PC-9 (cell line): ENCODE data around the gene FIGN. TPM values are rescaled to one million over a fixed set of nuclear protein-coding genes. Genes with fewer than 3 reads are reported as not detected.
A peak's percentile ranks its signal among the peaks of the same experiment; 100 is the strongest.

ENCODE experiments used
- BruUV-seq: library from RNA; stranded (reverse); fragments of 400-500 nt; replicated peaks from 2 replicates; lab custom pipeline; 2021; lab: Mats Ljungman, UMichigan
- CTCF ChIA-PET: fragments of 300-600 bp; sonication (Branson Sonifier 250); formaldehyde crosslinking; loops from one replicate; lab custom pipeline; 2022; ENCODE audit warnings: antibody characterized with exemption; lab: Charles Lee
- POLR2A ChIA-PET: fragments of 300-600 bp; sonication (Branson Sonifier 250); formaldehyde crosslinking; loops from one replicate; lab custom pipeline; 2022; ENCODE audit warnings: antibody characterized with exemption; ENCODE audit not compliant: unreplicated experiment; lab: Charles Lee
- DNase-seq, 2 experiments: peaks; one replicate each; pipeline versions ENCODE4 v3.0.0 to v3.0.0-alpha.2; 2015 to 2022; ENCODE audit warnings: mixed read lengths in 1 of 2
- H2AFZ ChIP-seq: fragments of 200-600 bp; sonication (generic); 2 replicates; pipeline ENCODE4 v1.8.1; 2017; ENCODE audit warnings: antibody characterized with exemption
- H3F3A ChIP-seq: fragments of 200-600 bp; sonication (generic); 2 replicates; pipeline ENCODE4 v1.8.1; 2017; ENCODE audit warnings: antibody characterized with exemption, mild to moderate bottlenecking, low read depth; ENCODE audit not compliant: insufficient read depth
- H3K27ac ChIP-seq: fragments of 200-600 bp; sonication (generic); 2 replicates; pipeline ENCODE4 v1.6.1; 2016; ENCODE audit warnings: mixed run types
- H3K27me3 ChIP-seq: fragments of 200-600 bp; sonication (generic); 2 replicates; pipeline ENCODE4 v1.6.1; 2016; ENCODE audit warnings: low read depth, mixed run types; ENCODE audit not compliant: insufficient read depth
- H3K36me3 ChIP-seq: fragments of 200-600 bp; sonication (generic); 2 replicates; pipeline ENCODE4 v1.6.1; 2016; ENCODE audit warnings: low read depth, mixed run types
- H3K4me1 ChIP-seq: fragments of 200-600 bp; sonication (generic); replicated peaks from 2 replicates; pipeline ENCODE4 v1.6.1; 2016; ENCODE audit warnings: mixed run types; ENCODE audit not compliant: insufficient read depth
- H3K4me2 ChIP-seq: fragments of 200-600 bp; sonication (generic); 2 replicates; pipeline ENCODE4 v1.6.1; 2017; ENCODE audit warnings: mixed run types
- H3K4me3 ChIP-seq: fragments of 200-600 bp; sonication (generic); 2 replicates; pipeline ENCODE4 v1.6.1; 2016; ENCODE audit warnings: mixed run types
- H3K79me2 ChIP-seq: fragments of 200-600 bp; sonication (generic); 2 replicates; pipeline ENCODE4 v1.6.1; 2017; ENCODE audit warnings: low read depth, mixed run types
- H3K9me2 ChIP-seq: fragments of 200-600 bp; sonication (generic); 2 replicates; pipeline ENCODE4 v1.8.1; 2017; ENCODE audit warnings: mild to moderate bottlenecking; ENCODE audit not compliant: insufficient read depth
- H3K9me3 ChIP-seq: fragments of 200-600 bp; sonication (generic); 2 replicates; pipeline ENCODE4 v1.8.1; 2016; ENCODE audit warnings: low read depth; ENCODE audit not compliant: insufficient read depth
- H4K20me1 ChIP-seq: fragments of 200-600 bp; sonication (generic); 2 replicates; pipeline ENCODE4 v1.8.1; 2017; ENCODE audit not compliant: insufficient read depth
- CTCF ChIP-seq: fragments of 200-600 bp; sonication (generic); conservative IDR thresholded peaks from 2 replicates; pipeline ENCODE4 v1.6.1; 2017; ENCODE audit warnings: mixed run types, antibody characterized with exemption, mild to moderate bottlenecking, moderate library complexity
- EZH2 ChIP-seq: fragments of 200-600 bp; sonication (generic); IDR thresholded peaks from 2 replicates; pipeline ENCODE4 v1.8.0; 2017; ENCODE audit warnings: antibody characterized with exemption, low read depth
- intact Hi-C: fragments of 100-400 bp; cut with micrococcal nuclease; formaldehyde crosslinking; loops from one replicate; pipeline ENCODE4 v1.10.0; 2022; ENCODE audit not compliant: unreplicated experiment
- total RNA-seq: library from RNA; stranded (reverse); gene quantifications from 2 replicates; pipeline ENCODE4 v1.2.3, GENCODE V29; 2021

FIGN gene
- total RNA-seq, 1 experiment from 2014 or later: 7.4 TPM

DNA sequence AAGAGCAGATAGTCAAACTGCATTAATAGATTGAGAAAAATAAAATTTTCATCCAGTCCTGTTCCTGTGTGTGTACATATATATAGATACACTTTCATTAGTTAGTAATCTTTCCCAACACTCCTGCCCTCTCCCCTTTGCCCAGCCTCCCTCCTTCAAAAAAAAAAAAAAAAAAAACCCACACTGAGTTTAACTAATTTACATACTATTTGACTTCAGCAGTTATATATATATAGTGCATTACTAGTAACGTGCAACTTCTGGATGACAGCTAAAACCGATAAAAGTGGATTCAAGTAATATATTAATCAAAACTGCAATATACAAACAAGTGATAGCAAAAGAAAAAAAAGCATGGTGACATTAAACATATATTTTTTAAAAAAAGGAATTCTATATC, 1.4 kb downstream of the FIGN start:
- Histone ChIP-seq H4K20me1 (no peaks in the 10 kb centered on the region), H3K79me2 (0 out of 2 replicates have a peak, but pooled peaks cover 5% of the 10 kb centered on the region), H3K9me2 (no peaks in the 10 kb centered on the region), H3K4me3 (peak overlapping the region; percentile 91; the same call in 1 of the 2 replicates), H3K27me3 (no peaks in the 10 kb centered on the region), H3K4me2 (peak overlapping the region; percentile 92), H3K36me3 (no peaks in the 10 kb centered on the region), H3K9me3 (no peaks in the 10 kb centered on the region), H3F3A (no peaks in the 10 kb centered on the region), H2AFZ (no peak overlapping the region), H3K27ac (no peak overlapping the region), H3K4me1 (no peaks in the 10 kb centered on the region)
- BruUV-seq: no TSS peak
- intact Hi-C loops: loop anchor here (10.0 kb wide), 1 partner anchor 690 kb away; no protein-coding TSS in a partner anchor
- POLR2A ChIA-PET: interaction anchor here (0.7 kb wide), 1 partner anchor 41 kb away, joined by 6 read pairs; no protein-coding TSS in a partner anchor
- TF ChIP-seq EZH2: no peak
- TF ChIP-seq CTCF: no peak
- CTCF ChIA-PET: interaction anchor here (1.1 kb wide), 1 partner anchor 385 kb away, joined by 3 read pairs; no protein-coding TSS in a partner anchor
- no peak for DNase-seq

GRCh38 chr2:163733956-163734355, 1.9 kb downstream of the FIGN start:
- no peaks in the 10 kb centered on the region for H3K27me3 ChIP-seq
- no peak overlapping the region for H3K27ac ChIP-seq
- H3K4me3 ChIP-seq: no peak overlapping the region
- ChIA-PET CTCF (interaction anchor here (0.7 to 1.1 kb wide), 2 partner anchors 22 to 385 kb away, joined by 3 read pairs; no protein-coding TSS in a partner anchor), POLR2A (no interaction called here)
- 0 out of 2 replicates have a peak, but pooled peaks cover 5% of the 10 kb centered on the region for H3K79me2 ChIP-seq
- intact Hi-C loops: loop anchor here (10.0 kb wide), 1 partner anchor 691 kb away; no protein-coding TSS in a partner anchor
- no peak overlapping the region for H2AFZ ChIP-seq
- H3K9me2 ChIP-seq: no peaks in the 10 kb centered on the region
- no peak for DNase-seq
- BruUV-seq: no TSS peak
- no peaks in the 10 kb centered on the region for H3F3A ChIP-seq
- H4K20me1 ChIP-seq: no peaks in the 10 kb centered on the region
- no peaks in the 10 kb centered on the region for H3K4me1 ChIP-seq
- H3K36me3 ChIP-seq: no peaks in the 10 kb centered on the region
- no peak for TF ChIP-seq CTCF
- peak overlapping the region; percentile 92 for H3K4me2 ChIP-seq
- no peaks in the 10 kb centered on the region for H3K9me3 ChIP-seq

- Histone ChIP-seq H3F3A (no peaks in the 10 kb centered on the region), H3K4me1 (no peaks in the 10 kb centered on the region), H3K4me3 (no peak overlapping the region), H3K9me3 (no peaks in the 10 kb centered on the region), H3K27ac (no peak overlapping the region), H3K4me2 (no peak overlapping the region), H4K20me1 (no peaks in the 10 kb centered on the region), H3K36me3 (no peaks in the 10 kb centered on the region), H3K79me2 (0 out of 2 replicates have a peak, but pooled peaks cover 5% of the 10 kb centered on the region), H2AFZ (no peak overlapping the region), H3K9me2 (no peaks in the 10 kb centered on the region), H3K27me3 (no peaks in the 10 kb centered on the region)
- ChIA-PET CTCF (interaction anchor here (0.7 kb wide), 1 partner anchor 21 kb away, joined by 3 read pairs; no protein-coding TSS in a partner anchor), POLR2A (no interaction called here)
- intact Hi-C loops: loop anchor here (10.0 kb wide), 1 partner anchor 691 kb away; no protein-coding TSS in a partner anchor
- BruUV-seq: TSS peak; percentile 23
- no peak for DNase-seq
- TF ChIP-seq EZH2 (no peak), CTCF (no peak)
These were observed 2.4 kb downstream of the FIGN start for GRCh38 chr2:163733301-163733938.
